Activated naive CD4-positive, alpha-beta T cell treated with anti-CD3 and anti-CD28 coated beads, Interleukin-2, amount 10 ng/mL, durations not matched to agents 7 days and 5 days (primary cell): ENCODE measurements around the gene FAM217A.
"Not testable (repeated sequence)": the region's sequence is repeated elsewhere in the genome, so short reads cannot be mapped to it uniquely, and the experiment has no call there.

Experiments
- CTCF ChIA-PET: fragments of 350-600 bp; sonication (Branson Sonifier 250); formaldehyde crosslinking; loops from one replicate; lab custom pipeline; 2021; ENCODE audit warnings: antibody characterized with exemption; lab: Charles Lee
- DNase-seq: peaks from one replicate; pipeline ENCODE4 v3.0.0-alpha.2; 2020
- H3K27ac Mint-ChIP-seq: one replicate; pipeline ENCODE4 v1.8.0; 2021; ENCODE audit warnings: mild to moderate bottlenecking, moderate library complexity, mixed read lengths
- H3K27me3 Mint-ChIP-seq: one replicate; pipeline ENCODE4 v1.8.0; 2021; ENCODE audit warnings: mild to moderate bottlenecking, mixed read lengths
- H3K36me3 Mint-ChIP-seq: one replicate; pipeline ENCODE4 v1.8.0; 2021; ENCODE audit warnings: mixed read lengths
- H3K4me1 Mint-ChIP-seq: one replicate; pipeline ENCODE4 v1.8.0; 2021; ENCODE audit warnings: mixed read lengths
- H3K4me3 Mint-ChIP-seq: one replicate; pipeline ENCODE4 v1.8.0; 2021; ENCODE audit warnings: mild to moderate bottlenecking, moderate library complexity, mixed read lengths
- H3K9me3 Mint-ChIP-seq: one replicate; pipeline ENCODE4 v1.8.0; 2021; ENCODE audit warnings: mixed read lengths

FAM217A gene

GRCh38 chr6:4103929-4104328, 25.0 kb upstream of the FAM217A start:
- no peaks in the 10 kb centered on the region for H3K36me3 Mint-ChIP-seq
- no peaks in the 10 kb centered on the region for H3K4me1 Mint-ChIP-seq
- no peaks in the 10 kb centered on the region for H3K9me3 Mint-ChIP-seq
- DNase-seq: no peak
- no peak overlapping the region for H3K4me3 Mint-ChIP-seq
- peaks cover 12% of the 10 kb centered on the region for H3K27me3 Mint-ChIP-seq
- CTCF ChIA-PET: no interaction called here
- no peak overlapping the region for H3K27ac Mint-ChIP-seq

- Mint-ChIP-seq H3K36me3 (no peaks in the 10 kb centered on the region), H3K9me3 (no peaks in the 10 kb centered on the region)
Observed at GRCh38 chr6:4102687-4103244, 23.8 kb upstream of the FAM217A start.

GRCh38 chr6:4101298-4101697, 22.4 kb upstream of the FAM217A start:
- Mint-ChIP-seq H3K27me3 (peaks cover 12% of the 10 kb centered on the region), H3K4me1 (no peaks in the 10 kb centered on the region), H3K9me3 (no peaks in the 10 kb centered on the region), H3K4me3 (no peak overlapping the region), H3K36me3 (no peaks in the 10 kb centered on the region), H3K27ac (no peak overlapping the region)
- no peak for DNase-seq
- CTCF ChIA-PET: no interaction called here

More at GRCh38 chr6:4102687-4103244, 23.8 kb upstream of the FAM217A start:
- Mint-ChIP-seq H3K4me1 (no peaks in the 10 kb centered on the region), H3K27ac (no peak overlapping the region), H3K4me3 (no peak overlapping the region), H3K27me3 (peaks cover 12% of the 10 kb centered on the region)
- DNase-seq: no peak
- CTCF ChIA-PET: no interaction called here

GRCh38 chr6:4100655-4101054, 21.7 kb upstream of the FAM217A start:
- no peak for DNase-seq
- CTCF ChIA-PET: no interaction called here
- no peaks in the 10 kb centered on the region for H3K36me3 Mint-ChIP-seq
- no peaks in the 10 kb centered on the region for H3K4me1 Mint-ChIP-seq
- H3K27me3 Mint-ChIP-seq: peaks cover 7% of the 10 kb centered on the region
- H3K9me3 Mint-ChIP-seq: no peaks in the 10 kb centered on the region
- H3K27ac Mint-ChIP-seq: no peak overlapping the region
- no peak overlapping the region for H3K4me3 Mint-ChIP-seq

GRCh38 chr6:4093288-4093687, 14.4 kb upstream of the FAM217A start:
- Mint-ChIP-seq H3K4me1 (no peaks in the 10 kb centered on the region), H3K4me3 (no peak overlapping the region), H3K27me3 (no peaks in the 10 kb centered on the region), H3K36me3 (no peaks in the 10 kb centered on the region), H3K9me3 (no peaks in the 10 kb centered on the region), H3K27ac (no peak overlapping the region)
- no peak for DNase-seq
- CTCF ChIA-PET: no interaction called here

GRCh38 chr6:4091941-4092340, 13.0 kb upstream of the FAM217A start:
- peaks cover 5% of the 10 kb centered on the region for H3K27me3 Mint-ChIP-seq
- no peaks in the 10 kb centered on the region for H3K36me3 Mint-ChIP-seq
- no peak for DNase-seq
- H3K9me3 Mint-ChIP-seq: no peaks in the 10 kb centered on the region
- CTCF ChIA-PET: no interaction called here
- H3K27ac Mint-ChIP-seq: no peak overlapping the region
- no peaks in the 10 kb centered on the region for H3K4me1 Mint-ChIP-seq
- H3K4me3 Mint-ChIP-seq: no peak overlapping the region

- CTCF ChIA-PET, H3K27ac Mint-ChIP-seq: not testable (repeated sequence)
Observed at GRCh38 chr6:4090043-4090442, 11.1 kb upstream of the FAM217A start.

GRCh38 chr6:4088704-4089103, 9.8 kb upstream of the FAM217A start:
- peaks cover 14% of the 10 kb centered on the region for H3K27me3 Mint-ChIP-seq
- no peaks in the 10 kb centered on the region for H3K9me3 Mint-ChIP-seq
- H3K4me3 Mint-ChIP-seq: no peak overlapping the region
- H3K27ac Mint-ChIP-seq: no peak overlapping the region
- H3K4me1 Mint-ChIP-seq: no peaks in the 10 kb centered on the region
- CTCF ChIA-PET: no interaction called here
- no peaks in the 10 kb centered on the region for H3K36me3 Mint-ChIP-seq
- no peak for DNase-seq

More at GRCh38 chr6:4090043-4090442, 11.1 kb upstream of the FAM217A start:
- not testable (repeated sequence) for H3K9me3 Mint-ChIP-seq, H3K4me3 Mint-ChIP-seq, DNase-seq, H3K4me1 Mint-ChIP-seq, H3K36me3 Mint-ChIP-seq
- peaks cover 11% of the 10 kb centered on the region for H3K27me3 Mint-ChIP-seq

- H3K9me3 Mint-ChIP-seq: no peaks in the 10 kb centered on the region
- no peaks in the 10 kb centered on the region for H3K4me1 Mint-ChIP-seq
- no peak overlapping the region for H3K4me3 Mint-ChIP-seq
- H3K27ac Mint-ChIP-seq: no peak overlapping the region
- peaks cover 22% of the 10 kb centered on the region for H3K27me3 Mint-ChIP-seq
- no peaks in the 10 kb centered on the region for H3K36me3 Mint-ChIP-seq
- CTCF ChIA-PET: no interaction called here
- no peak for DNase-seq
Observed at GRCh38 chr6:4085332-4085700, 6.4 kb upstream of the FAM217A start.

GRCh38 chr6:4084444-4085331, 5.8 kb upstream of the FAM217A start:
- no peak overlapping the region for H3K4me3 Mint-ChIP-seq
- peaks cover 22% of the 10 kb centered on the region for H3K27me3 Mint-ChIP-seq
- no peak overlapping the region for H3K27ac Mint-ChIP-seq
- no peak for DNase-seq
- CTCF ChIA-PET: no interaction called here
- no peaks in the 10 kb centered on the region for H3K36me3 Mint-ChIP-seq
- no peaks in the 10 kb centered on the region for H3K9me3 Mint-ChIP-seq
- H3K4me1 Mint-ChIP-seq: no peaks in the 10 kb centered on the region

- no peaks in the 10 kb centered on the region for H3K4me1 Mint-ChIP-seq
- CTCF ChIA-PET: no interaction called here
Observed at GRCh38 chr6:4074478-4075235, 4.3 kb downstream of the FAM217A start.

GRCh38 chr6:4071330-4071729, 7.6 kb downstream of the FAM217A start:
- CTCF ChIA-PET: interaction anchor here (1.1 kb wide), 1 partner anchor 9 kb away, joined by 4 read pairs; no protein-coding TSS in a partner anchor
- Mint-ChIP-seq H3K36me3 (peaks cover 2% of the 10 kb centered on the region), H3K4me3 (no peak overlapping the region), H3K27ac (no peak overlapping the region), H3K9me3 (no peaks in the 10 kb centered on the region), H3K4me1 (no peaks in the 10 kb centered on the region), H3K27me3 (peaks cover 12% of the 10 kb centered on the region)
- no peak for DNase-seq

More at GRCh38 chr6:4074478-4075235, 4.3 kb downstream of the FAM217A start:
- Mint-ChIP-seq H3K27ac (no peak overlapping the region), H3K36me3 (no peaks in the 10 kb centered on the region), H3K9me3 (no peaks in the 10 kb centered on the region), H3K27me3 (peaks cover 20% of the 10 kb centered on the region), H3K4me3 (no peak overlapping the region)
- DNase-seq: no peak

- CTCF ChIA-PET: no interaction called here
- H3K27ac Mint-ChIP-seq: no peak overlapping the region
- no peaks in the 10 kb centered on the region for H3K4me1 Mint-ChIP-seq
- peaks cover 20% of the 10 kb centered on the region for H3K36me3 Mint-ChIP-seq
- no peak for DNase-seq
- H3K27me3 Mint-ChIP-seq: peaks cover 8% of the 10 kb centered on the region
- H3K4me3 Mint-ChIP-seq: no peak overlapping the region
- no peaks in the 10 kb centered on the region for H3K9me3 Mint-ChIP-seq
Observed at GRCh38 chr6:4069199-4069598, 9.7 kb downstream of the FAM217A start.

GRCh38 chr6:4067673-4068072, 11.3 kb downstream of the FAM217A start:
- Mint-ChIP-seq H3K27me3 (peaks cover 4% of the 10 kb centered on the region), H3K27ac (no peak overlapping the region), H3K9me3 (no peaks in the 10 kb centered on the region), H3K36me3 (peaks cover 31% of the 10 kb centered on the region), H3K4me1 (no peaks in the 10 kb centered on the region), H3K4me3 (no peak overlapping the region)
- CTCF ChIA-PET: no interaction called here
- DNase-seq: no peak
